GM18867 (cell line): ENCODE measurements around the gene CACNA2D1.

ENCODE experiments used
- ATAC-seq: cut with Tn5 transposase; IDR thresholded peaks from one replicate; pipeline ENCODE4 v1.9.1; 2021; ENCODE audit warnings: mild to moderate bottlenecking, moderate library complexity; ENCODE audit not compliant: unreplicated experiment

Gene CACNA2D1

DNA sequence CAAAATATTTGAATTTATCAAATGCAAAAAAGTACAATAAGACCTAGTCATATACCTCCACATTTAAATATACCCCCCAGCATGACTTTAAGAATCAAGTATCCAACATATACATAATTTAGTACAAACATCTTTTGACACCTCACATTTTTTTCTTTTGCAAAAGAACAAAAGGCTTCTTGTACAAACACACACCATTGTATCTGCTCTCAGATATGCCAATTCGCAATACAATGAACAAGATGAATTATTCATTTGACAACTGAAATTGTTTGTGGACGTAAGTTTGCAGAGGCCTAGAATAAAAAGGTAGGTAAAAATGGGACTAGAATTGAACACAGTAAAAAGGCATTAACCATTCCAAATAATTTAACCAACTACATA is 154.4 kb downstream of the CACNA2D1 start:
- ATAC-seq: no peak

DNA sequence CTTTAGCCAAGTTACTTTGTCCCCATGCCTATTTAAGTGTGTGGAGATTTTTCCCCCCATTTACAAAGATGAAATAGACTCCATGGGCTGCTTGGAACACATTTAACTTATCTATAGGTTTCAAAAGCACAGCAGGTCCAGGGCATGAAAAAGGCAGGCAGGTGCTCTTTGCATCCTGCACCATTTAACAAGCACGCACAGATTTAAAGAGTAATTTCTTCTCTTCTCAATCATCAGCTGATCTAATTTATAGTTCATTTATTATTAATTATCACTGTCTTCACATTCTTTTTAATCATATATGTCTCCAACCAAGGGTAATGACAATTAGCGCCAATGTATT is 156.8 kb downstream of the CACNA2D1 start:
- no peak for ATAC-seq

GRCh38 chr7:82286096-82286797 is 157.3 kb downstream of the CACNA2D1 start:
- no peak for ATAC-seq

GRCh38 chr7:82284936-82285519 is 158.5 kb downstream of the CACNA2D1 start:
- ATAC-seq: no peak

GRCh38 chr7:82275342-82275741 is 168.2 kb downstream of the CACNA2D1 start:
- no peak for ATAC-seq

- ATAC-seq: no peak
Observed at GRCh38 chr7:82274681-82275080, 168.9 kb downstream of the CACNA2D1 start.

DNA sequence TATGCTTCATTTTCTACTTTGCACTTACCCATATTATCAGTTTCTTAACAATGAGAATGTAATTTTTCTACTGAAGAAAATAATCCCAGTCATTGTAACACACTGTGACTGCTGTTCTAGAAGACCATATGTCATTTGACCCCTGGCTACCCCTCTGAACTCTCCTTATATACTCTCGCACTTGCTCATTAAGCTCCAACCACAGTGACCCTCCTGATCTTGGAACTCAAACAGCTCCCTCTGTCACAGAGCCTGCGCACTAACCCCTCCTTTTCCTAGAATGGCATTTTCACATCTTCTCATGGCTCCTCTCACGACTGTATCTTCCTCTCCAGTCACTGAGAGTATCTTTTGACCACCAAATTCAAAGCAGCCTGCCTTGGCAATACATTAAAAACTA is 169.7 kb downstream of the CACNA2D1 start:
- ATAC-seq: no peak

DNA sequence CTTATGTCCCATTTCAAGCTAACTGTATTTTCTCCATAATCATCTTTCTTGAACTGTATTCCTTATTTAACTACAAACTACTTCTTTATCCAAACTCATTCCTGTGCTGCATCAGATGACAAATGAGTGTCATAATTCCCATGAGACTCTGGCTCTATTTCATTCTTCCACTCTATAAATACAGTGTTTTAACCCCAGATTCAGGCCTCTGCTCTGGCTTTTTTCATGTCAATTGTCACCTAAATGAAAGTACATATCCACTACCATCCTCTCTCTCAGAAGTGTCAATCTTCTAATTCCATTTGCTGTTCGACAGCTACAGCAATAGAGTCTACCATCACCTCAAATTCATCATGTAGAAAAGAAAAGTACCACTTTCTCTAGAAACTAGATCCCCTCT is 172.7 kb downstream of the CACNA2D1 start:
- no peak for ATAC-seq

- no peak for ATAC-seq
Observed at GRCh38 chr7:82268632-82269031, 174.9 kb downstream of the CACNA2D1 start.

DNA sequence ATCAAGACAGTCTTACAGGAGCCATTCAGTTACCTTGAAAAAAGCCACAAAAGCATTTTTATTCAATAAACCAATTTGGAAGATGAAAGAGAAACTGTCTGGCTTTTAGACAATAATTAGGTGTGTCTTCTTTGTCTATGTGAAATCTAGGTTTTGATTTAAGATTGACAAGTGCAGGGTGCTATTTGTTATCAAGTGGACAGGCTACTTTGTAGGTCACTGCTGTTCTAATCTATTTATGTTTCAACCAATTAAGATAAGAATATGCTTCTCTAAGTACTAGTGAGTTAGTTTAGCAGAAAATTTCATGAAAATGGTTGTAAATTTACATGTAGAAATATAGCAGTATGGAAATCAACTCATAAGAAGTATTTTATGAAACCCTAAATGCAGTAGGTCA is 177.5 kb downstream of the CACNA2D1 start:
- no peak for ATAC-seq

DNA sequence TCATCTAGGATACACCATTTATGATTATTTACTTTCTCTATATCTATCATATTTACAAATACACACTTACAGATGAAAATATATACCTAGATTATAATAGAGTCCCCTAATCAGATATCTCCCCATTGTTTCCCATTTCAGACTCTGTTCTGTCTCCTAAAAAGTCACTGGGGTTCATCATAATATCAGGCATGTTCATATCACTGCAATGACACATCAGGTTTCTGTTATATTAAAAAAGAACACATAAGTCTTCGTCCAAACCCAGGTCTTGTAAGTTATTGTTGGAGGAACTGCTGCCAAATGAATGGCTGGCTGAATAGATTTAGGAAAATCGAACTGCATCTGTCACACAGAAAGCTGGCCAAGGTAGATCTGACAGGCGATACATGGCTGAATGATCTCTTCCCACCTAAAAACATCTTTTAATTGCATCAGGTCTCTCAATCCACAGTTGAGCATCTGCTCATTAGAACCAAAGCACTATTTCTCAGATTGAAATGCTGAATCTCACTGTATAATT is 178.7 kb downstream of the CACNA2D1 start:
- ATAC-seq: no peak

GRCh38 chr7:82263920-82264782 is 179.4 kb downstream of the CACNA2D1 start:
- ATAC-seq: no peak

GRCh38 chr7:82258181-82258580 is 185.4 kb downstream of the CACNA2D1 start:
- ATAC-seq: no peak

- no peak for ATAC-seq
Observed at GRCh38 chr7:82257118-82257695, 186.4 kb downstream of the CACNA2D1 start.

- ATAC-seq: no peak
Observed at GRCh38 chr7:82255706-82256105, 187.9 kb downstream of the CACNA2D1 start.

GRCh38 chr7:82250598-82250997 is 193.0 kb downstream of the CACNA2D1 start:
- ATAC-seq: no peak

- ATAC-seq: no peak
Observed at GRCh38 chr7:82249979-82250378, 193.6 kb downstream of the CACNA2D1 start.

DNA sequence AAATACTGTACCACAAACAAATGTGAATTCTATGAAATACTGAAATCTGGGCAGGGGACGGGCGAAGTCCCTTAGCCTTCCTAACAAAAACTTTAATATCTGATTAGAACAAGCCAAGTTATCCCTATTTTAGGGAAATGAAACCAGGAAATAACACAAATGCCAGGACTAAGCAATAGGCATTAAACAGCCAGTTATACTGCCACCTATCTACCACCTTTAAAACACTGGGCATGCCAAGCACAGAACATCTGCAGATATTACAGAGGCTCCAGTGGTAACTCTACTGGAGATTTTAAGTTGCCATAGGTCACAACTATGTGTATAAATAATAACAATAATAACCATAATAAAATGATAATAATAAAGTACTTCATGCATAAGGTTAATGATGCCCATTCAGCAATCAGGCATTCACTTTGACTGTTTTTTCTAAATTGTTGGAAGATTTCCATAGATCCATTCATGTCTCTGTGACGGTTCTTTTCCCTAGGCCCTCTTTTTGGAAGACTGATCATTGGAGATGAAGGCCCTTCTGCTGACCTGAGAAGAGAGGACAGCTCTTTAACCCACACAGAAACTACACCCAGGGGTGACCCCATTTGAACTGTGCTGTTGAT is 195.7 kb downstream of the CACNA2D1 start:
- no peak for ATAC-seq

DNA sequence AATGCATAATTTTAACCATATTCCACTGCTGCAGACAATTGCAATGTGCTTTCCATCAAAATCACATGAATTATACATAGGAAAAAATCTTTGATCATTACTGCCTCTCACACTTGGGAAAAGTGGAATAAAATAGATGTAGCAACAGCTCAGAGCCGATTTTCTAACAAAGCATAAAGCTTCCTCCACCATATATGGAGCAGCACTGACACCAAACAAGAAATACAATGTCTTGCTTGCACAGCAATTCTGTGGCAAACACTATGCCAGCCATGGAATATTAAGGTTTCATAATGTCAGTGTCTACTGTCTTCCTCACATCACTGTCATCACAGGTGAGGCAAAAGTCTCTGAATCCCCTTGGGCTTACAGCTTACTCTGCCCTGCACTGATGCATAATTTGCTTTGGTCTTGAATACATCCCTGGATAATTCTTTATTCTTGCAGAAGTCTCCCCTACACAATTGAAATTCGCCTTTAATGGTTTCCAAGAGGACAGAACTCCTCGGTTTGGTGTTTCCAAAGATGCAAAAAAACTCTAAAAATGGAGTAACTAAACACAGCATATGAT is 198.5 kb downstream of the CACNA2D1 start:
- ATAC-seq: no peak

DNA sequence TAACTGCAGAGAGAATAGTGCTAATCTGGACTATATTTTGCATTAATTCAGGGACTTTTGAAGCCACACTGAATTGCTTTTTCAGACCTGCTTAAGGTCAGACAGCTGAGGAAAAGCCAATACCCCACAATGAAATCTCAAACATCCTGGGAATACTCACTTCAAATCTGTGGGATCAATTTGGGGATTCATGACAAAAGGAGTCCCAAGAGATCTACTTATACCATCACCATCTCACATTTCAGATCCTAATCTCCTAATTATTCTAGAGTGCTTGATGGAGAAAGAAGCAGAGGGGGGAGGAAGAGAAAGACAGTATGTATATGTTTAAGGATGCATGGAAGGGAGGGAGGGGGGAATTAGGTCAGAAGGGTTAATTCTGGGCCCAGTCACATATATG is 202.2 kb downstream of the CACNA2D1 start:
- no peak for ATAC-seq

DNA sequence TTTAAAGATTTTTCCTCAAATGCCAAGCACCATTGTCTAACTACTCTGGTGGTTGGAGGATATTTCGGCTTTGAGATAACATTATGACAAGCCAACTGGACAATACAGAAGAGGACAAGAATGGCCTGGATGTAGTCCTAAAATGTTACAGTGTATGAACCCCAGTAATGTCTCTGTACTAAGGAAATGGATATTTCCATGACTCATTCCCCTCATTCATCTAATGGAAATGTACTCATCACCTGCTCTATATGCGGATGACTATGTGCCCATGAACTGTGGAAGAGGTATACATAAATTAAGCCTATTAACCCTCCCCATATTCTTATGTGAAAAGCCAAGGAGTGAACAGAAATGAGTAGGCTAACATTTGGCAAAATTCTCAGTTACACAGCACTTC is 207.9 kb downstream of the CACNA2D1 start:
- ATAC-seq: no peak
